ENCODE results near the gene ZNF32.

- no peak for TF ChIP-seq CTCF (IDR thresholded peaks at IDR 0.05; ENCODE audit: insufficient read depth, low read length)
- TF ChIP-seq POLR2AphosphoS5 (IDR thresholded peaks at IDR 0.05; ENCODE audit: low read depth) = no peak
- no peak for TF ChIP-seq REST (IDR thresholded peaks at IDR 0.05; ENCODE audit: insufficient replicate concordance, low read depth)
- TF ChIP-seq GABPA (IDR thresholded peaks at IDR 0.05; ENCODE audit: low read depth) = no peak
- TF ChIP-seq SPI1 (IDR thresholded peaks at IDR 0.05; ENCODE audit: borderline replicate concordance, low read depth) = no peak
Measured at GRCh38 chr10:43682956-43683355, 34.3 kb upstream of the ZNF32 start.
